Measurements from ENCODE around the gene PRICKLE4. TPM values are rescaled to one million over a fixed set of nuclear protein-coding genes. Genes with fewer than 3 reads are reported as not detected.
A peak's percentile ranks its signal among the peaks of the same experiment; 100 is the strongest.

PRICKLE4 gene
- total RNA-seq, 1 donor from 2014 or later: 2.6 TPM

GRCh38 chr6:41783106-41783780, 2.7 kb downstream of the PRICKLE4 start:
- peaks cover 32 to 50% (median 34%) of the 10 kb centered on the region in 3 donors for H3K4me1 ChIP-seq (ENCODE audit: control insufficient read depth in 3 of 3, insufficient read depth in 3 of 3, low read length in 3 of 3)
- no peaks in the 10 kb centered on the region for H3K9me3 ChIP-seq (ENCODE audit: control insufficient read depth in 3 of 3, low read length in 3 of 3)
- no peak overlapping the region for H3K27ac ChIP-seq (ENCODE audit: low read depth, low read length)
- H3K4me3 ChIP-seq (ENCODE audit: low read length in 3 of 3): no peak overlapping the region
- no peaks in the 10 kb centered on the region for H3K27me3 ChIP-seq (ENCODE audit: control insufficient read depth in 3 of 3, insufficient read depth in 3 of 3, low read length in 3 of 3)
- no peak overlapping the region for H3K9ac ChIP-seq (ENCODE audit: low read depth in 1 of 3, low read length in 3 of 3)
- peaks cover 0 to 3% (median 2%) of the 10 kb centered on the region in 3 donors for H3K36me3 ChIP-seq (ENCODE audit: control insufficient read depth in 3 of 3, insufficient read depth in 3 of 3, low read length in 3 of 3)

- H3K9me3 ChIP-seq (ENCODE audit: control insufficient read depth in 3 of 3, low read length in 3 of 3): no peaks in the 10 kb centered on the region
- H3K27me3 ChIP-seq (ENCODE audit: control insufficient read depth in 3 of 3, insufficient read depth in 3 of 3, low read length in 3 of 3): no peaks in the 10 kb centered on the region
- H3K4me3 ChIP-seq (ENCODE audit: low read length in 3 of 3): no peak overlapping the region
- peaks cover 6 to 11% (median 8%) of the 10 kb centered on the region in 3 donors for H3K36me3 ChIP-seq (ENCODE audit: control insufficient read depth in 3 of 3, insufficient read depth in 3 of 3, low read length in 3 of 3)
- H3K4me1 ChIP-seq (ENCODE audit: control insufficient read depth in 3 of 3, insufficient read depth in 3 of 3, low read length in 3 of 3): peaks cover 32 to 49% (median 32%) of the 10 kb centered on the region in 3 donors
- no peak overlapping the region for H3K9ac ChIP-seq (ENCODE audit: low read depth in 1 of 3, low read length in 3 of 3)
- H3K27ac ChIP-seq (ENCODE audit: low read depth, low read length): no peak overlapping the region
Measured at GRCh38 chr6:41784581-41785171, 4.1 kb downstream of the PRICKLE4 start.

DNA sequence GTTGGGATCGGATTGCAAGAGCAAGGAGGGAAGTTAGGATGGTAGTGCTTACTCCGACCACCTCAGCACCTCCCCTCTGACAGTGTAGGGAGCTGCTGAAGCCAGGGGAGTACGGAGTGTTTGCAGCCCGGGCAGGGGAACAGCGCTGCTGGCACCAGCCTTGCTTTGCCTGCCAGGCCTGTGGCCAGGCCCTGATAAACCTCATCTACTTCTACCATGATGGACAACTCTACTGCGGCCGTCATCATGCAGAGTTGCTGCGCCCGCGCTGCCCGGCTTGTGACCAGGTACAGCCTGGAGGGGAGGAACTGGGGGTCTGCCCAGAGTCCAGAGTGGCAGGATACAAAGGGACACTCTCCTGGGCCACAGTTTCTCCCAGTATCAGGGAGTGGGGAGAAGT, 4.7 kb downstream of the PRICKLE4 start:
- no peak overlapping the region for H3K27ac ChIP-seq (ENCODE audit: low read depth, low read length)
- no peak overlapping the region for H3K4me3 ChIP-seq (ENCODE audit: low read length in 3 of 3)
- H3K9ac ChIP-seq (ENCODE audit: low read depth in 1 of 3, low read length in 3 of 3): no peak overlapping the region
- H3K27me3 ChIP-seq (ENCODE audit: control insufficient read depth in 3 of 3, insufficient read depth in 3 of 3, low read length in 3 of 3): no peaks in the 10 kb centered on the region
- H3K4me1 ChIP-seq (ENCODE audit: control insufficient read depth in 3 of 3, insufficient read depth in 3 of 3, low read length in 3 of 3): peaks cover 32 to 49% (median 32%) of the 10 kb centered on the region in 3 donors
- peaks cover 10 to 15% (median 11%) of the 10 kb centered on the region in 3 donors for H3K36me3 ChIP-seq (ENCODE audit: control insufficient read depth in 3 of 3, insufficient read depth in 3 of 3, low read length in 3 of 3)
- H3K9me3 ChIP-seq (ENCODE audit: control insufficient read depth in 3 of 3, low read length in 3 of 3): no peaks in the 10 kb centered on the region

DNA sequence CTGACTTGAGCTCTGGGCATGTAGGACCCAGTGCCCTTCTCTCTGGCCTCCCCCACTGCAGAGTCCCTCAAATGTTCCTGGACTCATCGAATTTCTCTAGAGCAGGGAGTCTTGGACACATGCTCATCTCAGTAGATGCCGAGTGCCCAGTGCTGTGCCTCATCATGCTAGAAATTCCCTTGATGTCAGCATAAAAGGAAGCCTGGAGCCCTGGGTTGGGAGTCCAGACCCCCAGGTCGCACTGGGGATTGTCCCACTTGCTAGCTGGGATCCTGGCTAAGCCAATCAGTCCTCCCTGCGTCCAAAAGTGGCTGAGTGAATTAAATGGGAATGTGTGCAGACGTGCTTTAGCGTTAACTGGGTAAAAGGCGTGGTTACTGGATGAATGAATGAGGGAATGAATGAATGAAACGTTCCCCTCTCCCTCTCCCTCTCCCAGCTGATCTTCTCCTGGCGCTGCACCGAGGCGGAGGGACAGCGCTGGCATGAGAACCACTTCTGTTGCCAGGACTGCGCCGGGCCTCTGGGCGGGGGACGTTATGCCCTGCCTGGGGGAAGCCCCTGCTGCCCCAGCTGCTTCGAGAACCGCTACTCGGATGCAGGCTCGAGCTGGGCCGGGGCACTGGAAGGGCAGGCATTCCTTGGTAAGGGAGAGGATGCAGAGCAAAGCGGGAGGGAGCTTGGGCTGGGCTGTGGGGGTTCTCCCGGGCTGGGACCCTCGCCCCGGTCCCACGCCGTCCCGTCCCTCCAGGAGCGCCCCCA, 5.3 kb downstream of the PRICKLE4 start:
- H3K4me1 ChIP-seq (ENCODE audit: control insufficient read depth in 3 of 3, insufficient read depth in 3 of 3, low read length in 3 of 3): peaks cover 30 to 47% (median 30%) of the 10 kb centered on the region in 3 donors
- no peak overlapping the region for H3K27ac ChIP-seq (ENCODE audit: low read depth, low read length)
- peak overlapping the region in 2 of 3 donors; percentile 62 to 78 for H3K9ac ChIP-seq (ENCODE audit: low read depth in 1 of 3, low read length in 3 of 3)
- no peaks in the 10 kb centered on the region for H3K9me3 ChIP-seq (ENCODE audit: control insufficient read depth in 3 of 3, low read length in 3 of 3)
- no peaks in the 10 kb centered on the region for H3K27me3 ChIP-seq (ENCODE audit: control insufficient read depth in 3 of 3, insufficient read depth in 3 of 3, low read length in 3 of 3)
- peaks cover 10 to 20% (median 15%) of the 10 kb centered on the region in 3 donors for H3K36me3 ChIP-seq (ENCODE audit: control insufficient read depth in 3 of 3, insufficient read depth in 3 of 3, low read length in 3 of 3)
- H3K4me3 ChIP-seq (ENCODE audit: low read length in 3 of 3): peak overlapping the region; percentile 33 to 82 (median 74)

GRCh38 chr6:41786451-41787218, 6.1 kb downstream of the PRICKLE4 start:
- peak overlapping the region; percentile 82 to 98 (median 89) for H3K4me3 ChIP-seq (ENCODE audit: low read length in 3 of 3)
- peaks cover 10 to 23% (median 15%) of the 10 kb centered on the region in 3 donors for H3K36me3 ChIP-seq (ENCODE audit: control insufficient read depth in 3 of 3, insufficient read depth in 3 of 3, low read length in 3 of 3)
- H3K4me1 ChIP-seq (ENCODE audit: control insufficient read depth in 3 of 3, insufficient read depth in 3 of 3, low read length in 3 of 3): peaks cover 22 to 40% (median 23%) of the 10 kb centered on the region in 3 donors
- peak overlapping the region; percentile 88 for H3K27ac ChIP-seq (ENCODE audit: low read depth, low read length)
- no peaks in the 10 kb centered on the region for H3K27me3 ChIP-seq (ENCODE audit: control insufficient read depth in 3 of 3, insufficient read depth in 3 of 3, low read length in 3 of 3)
- H3K9me3 ChIP-seq (ENCODE audit: control insufficient read depth in 3 of 3, low read length in 3 of 3): no peaks in the 10 kb centered on the region
- H3K9ac ChIP-seq (ENCODE audit: low read depth in 1 of 3, low read length in 3 of 3): peak overlapping the region; percentile 95 to 100 (median 100)

DNA sequence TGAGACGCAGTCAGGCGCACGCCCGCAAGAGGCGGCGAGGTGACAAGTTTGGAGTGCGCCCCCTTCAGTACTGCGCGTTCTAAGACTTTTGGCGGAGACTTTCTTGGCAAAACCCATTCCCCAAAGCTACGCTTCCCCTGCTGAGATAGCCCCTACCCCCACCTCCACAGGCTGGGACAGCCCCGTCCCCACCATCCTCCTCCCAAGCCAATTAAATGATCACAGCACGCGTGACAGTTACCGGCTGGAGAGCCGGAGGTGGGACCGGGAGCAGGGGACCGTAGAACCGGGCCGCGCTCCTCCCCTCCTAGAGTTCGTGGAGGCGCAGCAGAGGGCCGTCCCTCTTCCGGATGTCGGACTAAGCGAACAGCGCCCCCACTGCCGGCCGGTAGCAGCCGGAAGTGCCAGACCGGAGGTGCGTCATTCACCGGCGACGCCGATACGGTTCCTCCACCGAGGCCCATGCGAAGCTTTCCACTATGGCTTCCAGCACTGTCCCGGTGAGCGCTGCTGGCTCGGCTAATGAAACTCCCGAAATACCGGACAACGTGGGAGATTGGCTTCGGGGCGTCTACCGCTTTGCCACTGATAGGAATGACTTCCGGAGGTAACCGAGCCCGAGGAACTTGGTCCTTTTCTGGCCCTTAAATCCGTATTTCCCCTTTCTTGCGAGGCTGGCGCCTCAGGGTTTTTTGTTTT, 6.8 kb downstream of the PRICKLE4 start, which contains the start of gene TOMM6:
Gene TOMM6 (plus strand): TSS at position 476 of the 699 bp plus-strand sequence. CDS start 4 bp downstream, at position 480.
- Histone ChIP-seq H3K9ac (ENCODE audit: low read depth in 1 of 3, low read length in 3 of 3) (peak within 1 kb of the TSS; percentile 95 to 100 (median 100)), H3K4me1 (ENCODE audit: control insufficient read depth in 3 of 3, insufficient read depth in 3 of 3, low read length in 3 of 3) (peaks cover 19 to 40% (median 20%) of the 10 kb centered on the region in 3 donors), H3K36me3 (ENCODE audit: control insufficient read depth in 3 of 3, insufficient read depth in 3 of 3, low read length in 3 of 3) (peaks cover 15 to 30% (median 15%) of the 10 kb centered on the region in 3 donors), H3K27me3 (ENCODE audit: control insufficient read depth in 3 of 3, insufficient read depth in 3 of 3, low read length in 3 of 3) (no peaks in the 10 kb centered on the region), H3K9me3 (ENCODE audit: control insufficient read depth in 3 of 3, low read length in 3 of 3) (no peaks in the 10 kb centered on the region), H3K4me3 (ENCODE audit: low read length in 3 of 3) (peak within 1 kb of the TSS; percentile 82 to 98 (median 89)), H3K27ac (ENCODE audit: low read depth, low read length) (peak within 1 kb of the TSS; percentile 88)

- H3K9me3 ChIP-seq (ENCODE audit: control insufficient read depth in 3 of 3, low read length in 3 of 3): no peaks in the 10 kb centered on the region
- peaks cover 19 to 34% (median 24%) of the 10 kb centered on the region in 3 donors for H3K4me1 ChIP-seq (ENCODE audit: control insufficient read depth in 3 of 3, insufficient read depth in 3 of 3, low read length in 3 of 3)
- no peak overlapping the region for H3K9ac ChIP-seq (ENCODE audit: low read depth in 1 of 3, low read length in 3 of 3)
- no peaks in the 10 kb centered on the region for H3K27me3 ChIP-seq (ENCODE audit: control insufficient read depth in 3 of 3, insufficient read depth in 3 of 3, low read length in 3 of 3)
- H3K27ac ChIP-seq (ENCODE audit: low read depth, low read length): no peak overlapping the region
- H3K4me3 ChIP-seq (ENCODE audit: low read length in 3 of 3): no peak overlapping the region
- peaks cover 15 to 29% (median 15%) of the 10 kb centered on the region in 3 donors for H3K36me3 ChIP-seq (ENCODE audit: control insufficient read depth in 3 of 3, insufficient read depth in 3 of 3, low read length in 3 of 3)
Measured at GRCh38 chr6:41789390-41789724, 8.8 kb downstream of the PRICKLE4 start.

GRCh38 chr6:41790045-41790444, 9.5 kb downstream of the PRICKLE4 start:
- Histone ChIP-seq H3K27ac (ENCODE audit: low read depth, low read length) (no peak overlapping the region), H3K36me3 (ENCODE audit: control insufficient read depth in 3 of 3, insufficient read depth in 3 of 3, low read length in 3 of 3) (peaks cover 15 to 34% (median 15%) of the 10 kb centered on the region in 3 donors)

DNA sequence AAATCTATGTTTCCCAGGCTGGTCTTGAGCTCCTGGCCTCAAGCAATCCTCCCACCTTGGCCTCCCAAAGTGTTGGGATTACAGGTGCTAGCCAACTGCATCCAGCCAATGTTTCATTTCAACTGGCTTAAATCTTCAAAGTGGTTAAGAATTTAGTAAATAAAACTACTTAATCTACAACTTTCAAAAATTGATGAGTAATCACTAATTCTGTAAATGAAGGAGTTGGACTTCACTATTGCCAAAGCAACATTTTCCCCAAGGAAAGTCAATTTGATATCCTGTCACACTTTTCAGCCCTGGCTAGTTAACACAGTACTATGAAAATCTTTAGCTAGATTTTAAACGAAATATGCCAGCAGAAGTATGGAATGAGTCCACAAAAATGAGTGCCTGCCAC, 10.7 kb downstream of the PRICKLE4 start:
- Histone ChIP-seq H3K27me3 (ENCODE audit: control insufficient read depth in 3 of 3, insufficient read depth in 3 of 3, low read length in 3 of 3) (no peaks in the 10 kb centered on the region), H3K9me3 (ENCODE audit: control insufficient read depth in 3 of 3, low read length in 3 of 3) (no peaks in the 10 kb centered on the region), H3K4me3 (ENCODE audit: low read length in 3 of 3) (no peak overlapping the region), H3K4me1 (ENCODE audit: control insufficient read depth in 3 of 3, insufficient read depth in 3 of 3, low read length in 3 of 3) (peaks cover 6 to 15% (median 13%) of the 10 kb centered on the region in 3 donors), H3K9ac (ENCODE audit: low read depth in 1 of 3, low read length in 3 of 3) (no peak overlapping the region), H3K27ac (ENCODE audit: low read depth, low read length) (no peak overlapping the region), H3K36me3 (ENCODE audit: control insufficient read depth in 3 of 3, insufficient read depth in 3 of 3, low read length in 3 of 3) (peaks cover 15 to 43% (median 16%) of the 10 kb centered on the region in 3 donors)

More at GRCh38 chr6:41790045-41790444, 9.5 kb downstream of the PRICKLE4 start:
- H3K27me3 ChIP-seq (ENCODE audit: control insufficient read depth in 3 of 3, insufficient read depth in 3 of 3, low read length in 3 of 3): no peaks in the 10 kb centered on the region
- H3K9ac ChIP-seq (ENCODE audit: low read depth in 1 of 3, low read length in 3 of 3): no peak overlapping the region
- H3K9me3 ChIP-seq (ENCODE audit: control insufficient read depth in 3 of 3, low read length in 3 of 3): no peaks in the 10 kb centered on the region
- H3K4me1 ChIP-seq (ENCODE audit: control insufficient read depth in 3 of 3, insufficient read depth in 3 of 3, low read length in 3 of 3): peaks cover 18 to 27% (median 20%) of the 10 kb centered on the region in 3 donors
- H3K4me3 ChIP-seq (ENCODE audit: low read length in 3 of 3): no peak overlapping the region
